ENCODE results near the gene SDC4.
A peak's percentile ranks its signal among the peaks of the same experiment; 100 is the strongest.
"Not testable (repeated sequence)": the region's sequence is repeated elsewhere in the genome, so short reads cannot be mapped to it uniquely, and the experiment has no call there.

The SDC4 gene

GRCh38 chr20:45363611-45364492, 15.6 kb upstream of the SDC4 start:
- no peak for DNase-seq (ENCODE audit: low read depth)

GRCh38 chr20:45362804-45363610, 14.8 kb upstream of the SDC4 start, which contains the start of gene SYS1:
Gene SYS1 (plus strand): TSS chr20:45363156. CDS start chr20:45363532, 376 bp downstream.
- peak; percentile 97 for DNase-seq (ENCODE audit: low read depth)

DNA sequence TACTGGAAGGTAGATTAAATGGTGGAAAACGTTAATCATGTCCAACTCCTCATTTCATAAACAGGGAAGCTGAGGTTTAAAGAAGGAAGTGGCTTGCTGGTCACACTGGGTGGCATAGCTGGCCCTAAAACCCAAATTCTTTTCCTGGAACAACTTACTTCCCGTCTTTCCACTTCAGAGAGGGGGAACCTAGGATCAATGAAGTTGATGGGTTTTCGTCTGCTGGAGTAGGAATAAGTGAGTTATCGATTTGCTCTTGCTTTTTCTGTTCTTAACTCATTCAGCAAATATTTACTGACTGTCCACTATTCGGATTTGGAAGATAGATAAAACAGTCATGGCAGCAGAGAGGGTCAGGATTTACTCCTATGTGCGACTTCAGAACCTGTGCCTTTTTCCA, 13.6 kb upstream of the SDC4 start:
- no peak for DNase-seq (ENCODE audit: low read depth)

DNA sequence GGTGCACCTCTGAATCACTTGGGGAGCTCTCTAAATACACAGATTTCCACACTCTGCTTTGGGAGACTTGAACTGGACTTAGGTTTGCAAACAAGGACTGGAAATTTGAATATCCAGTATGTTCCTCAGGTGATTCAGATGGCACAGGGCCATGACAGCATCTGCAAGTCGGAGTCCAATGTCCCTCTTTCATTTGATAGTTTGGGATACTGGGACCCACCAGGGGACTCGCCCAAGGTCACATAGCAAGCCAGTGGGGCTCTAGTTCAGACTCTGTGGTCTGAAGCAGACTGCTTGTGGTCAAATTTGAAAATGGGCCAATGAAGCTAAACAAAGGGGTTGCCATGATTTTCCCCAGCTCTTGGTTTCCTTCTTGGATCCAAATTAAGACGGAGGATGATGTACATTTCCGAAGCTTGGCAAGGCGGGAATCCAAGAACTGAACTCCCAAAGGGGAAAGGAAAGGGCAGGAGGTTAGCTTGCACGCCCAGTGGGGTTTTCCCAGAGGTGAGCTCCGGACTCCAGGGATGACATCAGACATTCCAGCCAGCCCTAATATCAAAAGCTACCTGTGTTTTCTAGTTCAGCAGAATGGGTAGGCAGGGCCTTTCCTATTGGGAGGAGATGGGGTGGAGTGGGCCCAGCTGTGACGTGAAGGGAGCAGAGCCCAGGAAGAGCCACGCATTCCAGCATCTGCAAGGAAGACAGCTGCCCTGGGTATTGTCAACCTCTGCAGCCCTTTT, 11.4 kb upstream of the SDC4 start:
- no peak for DNase-seq (ENCODE audit: low read depth)

- DNase-seq (ENCODE audit: low read depth): no peak
These were observed 10.8 kb upstream of the SDC4 start for GRCh38 chr20:45359069-45359405.

DNA sequence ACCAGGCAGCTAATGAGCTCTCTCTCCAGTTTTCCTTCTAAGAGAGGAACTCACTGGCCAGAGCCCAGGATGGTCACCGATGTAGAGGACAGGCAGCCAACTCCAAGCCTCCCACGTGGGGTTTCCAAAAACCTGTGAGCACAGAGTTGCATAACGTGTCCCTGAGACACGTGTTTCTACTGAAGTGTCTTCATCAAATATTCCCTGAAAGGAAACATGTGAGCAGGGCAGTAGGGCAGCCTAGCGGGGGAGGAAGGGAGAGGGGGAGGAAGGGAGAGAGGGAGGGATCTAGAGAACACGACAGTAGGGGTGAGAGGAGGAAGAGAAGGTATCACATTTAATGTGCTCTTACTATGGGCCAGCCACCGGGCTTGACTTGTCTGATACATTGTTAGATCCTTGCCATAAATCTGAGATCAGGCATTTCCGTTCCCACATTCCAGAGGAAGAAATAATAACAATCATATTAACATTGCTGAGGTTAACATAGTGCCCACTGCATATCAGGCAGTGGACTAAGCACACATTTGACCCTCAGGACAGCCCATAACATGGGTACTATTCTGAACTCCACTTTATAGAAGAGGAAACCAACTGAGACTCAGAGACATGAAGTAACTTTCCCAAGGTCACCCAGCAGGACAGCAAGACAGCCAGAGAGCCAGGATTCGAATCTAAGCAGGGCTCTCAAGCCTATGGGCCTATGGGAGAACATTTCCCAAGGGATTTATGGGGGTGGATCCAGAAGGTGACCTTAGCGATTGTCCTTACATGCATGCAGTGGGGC, 10.3 kb upstream of the SDC4 start:
- DNase-seq (ENCODE audit: low read depth): no peak

- DNase-seq (ENCODE audit: low read depth): no peak
These were observed 7.2 kb upstream of the SDC4 start for GRCh38 chr20:45355209-45356084.

- no peak for DNase-seq (ENCODE audit: low read depth)
These were observed 6.4 kb upstream of the SDC4 start for GRCh38 chr20:45354423-45355208.

GRCh38 chr20:45353746-45354145, 5.5 kb upstream of the SDC4 start:
- DNase-seq (ENCODE audit: low read depth): no peak

GRCh38 chr20:45352729-45353128, 4.5 kb upstream of the SDC4 start:
- no peak for DNase-seq (ENCODE audit: low read depth)

DNA sequence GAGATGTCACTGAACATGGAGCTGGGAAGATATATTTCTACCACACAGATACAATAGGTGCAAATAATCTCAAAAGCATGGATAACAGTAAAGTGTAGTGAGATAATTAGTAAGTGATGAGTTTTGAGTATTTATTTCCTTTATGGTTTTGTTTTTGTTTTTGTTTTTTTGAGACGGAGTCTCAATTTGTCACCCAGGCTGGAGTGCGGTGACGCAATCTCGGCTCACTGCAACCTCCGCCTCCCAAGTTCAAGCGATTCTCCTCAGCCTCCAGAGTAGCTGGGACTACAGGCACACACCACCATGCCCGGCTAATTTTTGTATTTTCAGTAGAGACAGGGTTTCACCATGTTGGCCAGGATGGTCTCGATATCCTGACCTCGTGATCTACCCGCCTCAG, 2.6 kb upstream of the SDC4 start:
- not testable (repeated sequence) for DNase-seq (ENCODE audit: low read depth)

- DNase-seq (ENCODE audit: low read depth): no peak
These were observed 2.0 kb upstream of the SDC4 start for GRCh38 chr20:45350217-45350616.

DNA sequence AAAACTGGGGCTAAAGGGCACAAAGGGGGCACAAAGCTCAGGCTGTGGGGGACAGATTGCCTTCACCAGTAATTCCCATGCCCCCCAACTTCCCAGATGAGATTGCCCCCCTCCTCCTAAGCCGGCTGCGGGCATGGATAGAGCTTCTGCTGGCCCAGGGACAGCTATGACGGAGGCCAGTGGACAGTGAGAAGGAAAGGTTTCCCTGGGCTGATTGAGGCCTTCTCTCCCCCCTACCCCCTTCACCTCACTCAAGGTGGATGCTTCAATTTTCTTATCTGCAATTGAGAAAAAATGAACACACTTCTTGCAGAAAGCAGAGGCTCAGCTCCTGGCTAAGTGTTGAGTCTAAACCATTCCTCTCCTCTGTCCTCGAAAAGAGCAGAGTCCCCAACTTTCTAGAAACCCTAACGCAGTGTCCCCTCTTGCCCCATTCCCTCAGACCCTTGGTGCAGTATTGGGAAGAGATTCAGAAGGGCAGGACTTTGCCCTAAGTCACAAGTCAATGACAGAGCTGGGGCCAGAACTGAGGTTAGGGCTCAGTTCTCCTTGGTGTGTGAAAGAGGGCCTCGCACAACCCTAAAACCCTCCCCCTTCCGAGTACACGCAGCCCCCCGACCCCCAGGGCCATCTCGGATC, 808 bp downstream of the SDC4 start:
- no peak for DNase-seq (ENCODE audit: low read depth)

GRCh38 chr20:45346851-45347250, 1.4 kb downstream of the SDC4 start:
- DNase-seq (ENCODE audit: low read depth): no peak

DNA sequence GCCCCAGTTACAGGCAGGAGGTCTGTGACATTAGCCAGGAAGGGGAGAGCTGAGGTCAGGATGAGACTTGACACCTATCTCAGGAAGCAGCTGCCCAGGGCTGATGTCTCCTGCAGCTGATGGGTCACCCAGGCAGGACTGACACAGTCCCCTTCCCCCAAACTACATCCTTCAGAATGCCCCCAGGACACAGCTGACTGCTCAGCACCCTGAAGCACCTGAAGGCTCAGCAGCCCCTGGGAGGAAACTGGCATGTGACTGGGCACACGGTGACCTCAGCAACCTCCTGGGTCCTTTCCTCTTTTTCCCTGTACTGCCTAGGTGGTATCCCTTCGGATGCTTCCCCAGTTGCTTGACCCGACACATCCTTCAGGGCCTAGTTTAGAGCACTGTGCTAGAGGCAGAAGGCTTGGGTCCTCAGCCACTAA, 1.9 kb downstream of the SDC4 start:
- no peak for DNase-seq (ENCODE audit: low read depth)

DNA sequence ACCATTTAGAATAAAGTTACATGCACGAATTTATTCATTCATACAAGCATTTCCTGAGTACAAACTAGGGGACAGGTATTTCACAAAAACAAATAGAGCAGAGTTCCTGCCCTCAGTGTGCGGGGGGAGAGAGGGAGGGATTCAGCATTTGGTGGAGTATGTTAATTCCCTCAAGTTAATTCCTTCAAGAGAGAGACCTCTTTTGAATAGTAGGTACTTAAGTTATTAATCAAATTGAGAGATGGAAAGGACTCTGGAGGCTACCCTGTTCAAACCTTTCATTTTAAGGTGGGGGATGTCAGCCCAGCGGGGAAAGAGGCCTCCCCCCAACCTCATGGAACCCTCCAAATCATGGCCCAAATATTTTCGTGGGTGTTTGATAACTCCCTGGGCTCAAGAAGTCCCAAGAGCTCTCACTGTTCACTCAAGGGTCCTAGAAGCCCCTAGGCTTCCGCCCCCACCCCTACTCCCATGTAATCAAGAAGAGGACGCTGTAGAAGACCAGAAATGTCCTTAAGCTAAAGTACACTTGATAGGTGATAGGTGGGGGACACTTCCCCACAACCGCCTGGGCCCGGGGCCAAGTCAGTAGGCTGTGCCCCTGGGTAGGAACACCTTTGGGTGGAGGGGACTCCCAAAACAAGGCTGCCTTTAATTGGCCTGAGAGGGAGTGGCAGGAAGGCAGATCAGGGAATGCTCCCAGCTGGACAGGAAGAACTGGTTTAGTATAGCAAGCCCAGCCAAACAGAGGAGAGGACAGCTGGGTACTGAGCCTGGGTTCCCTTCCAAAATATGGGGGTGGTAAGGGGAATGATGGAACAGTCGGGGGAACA, 2.9 kb downstream of the SDC4 start:
- no peak for DNase-seq (ENCODE audit: low read depth)

- no peak for DNase-seq (ENCODE audit: low read depth)
These were observed 3.9 kb downstream of the SDC4 start for GRCh38 chr20:45344168-45344860.

Data from activated T-helper 9 cell treated with anti-CD3 and anti-CD28 coated beads, Interleukin-2, amount 50 U/mL, for 16 hours (primary cell).